ENCODE results near the gene HNRNPUL1.
"Not testable (repeated sequence)": the region's sequence is repeated elsewhere in the genome, so short reads cannot be mapped to it uniquely, and the experiment has no call there.

Gene HNRNPUL1

GRCh38 chr19:41263850-41264580 is at the start of gene HNRNPUL1:
Gene HNRNPUL1, plus strand, starts transcription at chr19:41264372. Its CDS starts 132 bp downstream, at chr19:41264504.
- peak; percentile 99 for DNase-seq

- no peak for DNase-seq
Observed at GRCh38 chr19:41217741-41218140, 46.4 kb upstream of the HNRNPUL1 start.

- no peak for DNase-seq
Observed at GRCh38 chr19:41218249-41218614, 45.9 kb upstream of the HNRNPUL1 start.

GRCh38 chr19:41218615-41219507 is 45.3 kb upstream of the HNRNPUL1 start, which contains the start of gene AXL:
Gene AXL, plus strand, starts transcription at chr19:41219223. Its CDS starts 170 bp downstream, at chr19:41219393.
- no peak for DNase-seq

- no peak for DNase-seq
Observed at GRCh38 chr19:41219924-41220567, 44.1 kb upstream of the HNRNPUL1 start.

GRCh38 chr19:41220811-41221210 is 43.4 kb upstream of the HNRNPUL1 start:
- DNase-seq = no peak

- DNase-seq = no peak
Observed at GRCh38 chr19:41221514-41222205, 42.5 kb upstream of the HNRNPUL1 start.

- no peak for DNase-seq
Observed at GRCh38 chr19:41222240-41222639, 41.9 kb upstream of the HNRNPUL1 start.

GRCh38 chr19:41223431-41224234 is 40.5 kb upstream of the HNRNPUL1 start:
- no peak for DNase-seq

DNA sequence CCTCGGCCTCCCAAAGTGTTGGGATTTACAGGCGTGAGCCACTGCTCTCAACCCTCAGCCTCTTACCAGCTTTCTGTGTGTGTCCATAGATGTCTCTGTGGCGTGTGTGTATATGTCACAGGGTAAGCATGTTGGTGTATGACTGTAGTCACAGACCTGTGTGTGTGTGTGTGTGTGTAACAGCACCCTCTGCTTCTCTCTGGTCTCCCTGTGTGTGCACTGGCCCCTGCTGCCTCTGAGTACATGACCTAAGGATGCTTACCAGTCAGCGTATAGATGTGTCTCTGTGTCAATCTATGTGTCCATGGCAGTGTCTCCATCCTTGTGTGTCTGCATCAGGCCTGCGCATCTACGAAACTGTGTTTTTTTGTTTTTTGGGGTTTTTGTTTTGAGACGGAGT is 39.5 kb upstream of the HNRNPUL1 start:
- DNase-seq = no peak

DNA sequence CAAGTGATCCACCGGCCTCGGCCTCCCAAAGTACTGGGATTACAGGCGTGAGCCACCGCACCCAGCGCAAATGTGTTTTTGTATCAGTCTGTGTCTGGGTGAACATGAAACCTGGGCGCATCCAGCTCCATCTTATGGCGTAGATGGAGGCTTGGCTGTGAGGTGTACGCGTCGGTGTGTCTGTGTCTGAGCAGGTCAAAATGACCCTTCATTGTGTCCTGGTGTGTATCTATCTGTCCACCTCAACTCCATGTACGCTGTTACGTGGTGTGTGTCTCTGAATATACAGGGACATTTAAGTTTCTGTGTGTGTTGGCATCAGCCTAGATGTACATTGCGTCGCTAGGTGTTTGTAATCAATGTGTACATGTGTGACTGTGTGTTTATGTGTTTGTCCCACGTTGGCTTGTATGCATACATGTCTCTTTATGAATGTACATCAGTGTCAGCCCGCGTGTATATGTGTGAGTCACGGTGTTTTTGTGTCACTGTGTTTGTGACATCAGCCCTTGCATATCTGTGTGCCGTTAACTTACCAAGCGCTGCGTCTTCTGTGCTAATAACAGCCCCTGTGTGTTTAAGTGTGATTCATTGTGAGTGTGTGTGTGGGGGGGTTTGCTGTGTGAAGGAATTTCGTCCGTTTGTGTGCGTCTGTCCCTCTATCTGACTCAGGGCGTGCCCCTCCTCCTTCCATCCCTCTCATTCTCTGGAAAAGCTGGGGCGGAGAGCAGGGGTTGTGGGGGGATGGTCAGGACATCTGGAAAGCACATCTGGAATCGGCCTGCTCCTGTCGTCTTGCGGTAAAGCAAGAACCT is 38.7 kb upstream of the HNRNPUL1 start:
- no peak for DNase-seq

GRCh38 chr19:41226053-41226873 is 37.9 kb upstream of the HNRNPUL1 start:
- no peak for DNase-seq

GRCh38 chr19:41226874-41227390 is 37.2 kb upstream of the HNRNPUL1 start:
- DNase-seq = no peak

DNA sequence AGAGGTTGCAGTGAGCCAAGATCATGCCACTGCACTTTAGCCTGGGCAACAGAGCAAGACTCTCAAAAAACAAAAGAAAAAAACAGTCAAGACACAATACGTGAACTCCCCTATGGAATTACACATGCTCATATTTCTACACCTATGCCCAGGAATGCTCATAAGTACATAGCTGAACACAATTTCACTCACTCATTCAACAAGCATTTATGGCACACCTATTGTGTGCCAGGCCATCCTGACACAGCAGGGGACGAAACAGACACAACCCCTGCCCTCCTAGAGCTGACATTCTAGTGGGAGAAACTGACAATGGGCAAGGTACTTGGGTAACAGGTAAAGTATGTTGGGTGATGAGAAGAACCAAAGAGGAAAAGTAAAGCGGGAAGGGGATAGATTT is 35.7 kb upstream of the HNRNPUL1 start:
- DNase-seq = no peak

GRCh38 chr19:41229338-41229737 is 34.8 kb upstream of the HNRNPUL1 start:
- not testable (repeated sequence) for DNase-seq

- DNase-seq = no peak
Observed at GRCh38 chr19:41230067-41230857, 33.9 kb upstream of the HNRNPUL1 start.

DNA sequence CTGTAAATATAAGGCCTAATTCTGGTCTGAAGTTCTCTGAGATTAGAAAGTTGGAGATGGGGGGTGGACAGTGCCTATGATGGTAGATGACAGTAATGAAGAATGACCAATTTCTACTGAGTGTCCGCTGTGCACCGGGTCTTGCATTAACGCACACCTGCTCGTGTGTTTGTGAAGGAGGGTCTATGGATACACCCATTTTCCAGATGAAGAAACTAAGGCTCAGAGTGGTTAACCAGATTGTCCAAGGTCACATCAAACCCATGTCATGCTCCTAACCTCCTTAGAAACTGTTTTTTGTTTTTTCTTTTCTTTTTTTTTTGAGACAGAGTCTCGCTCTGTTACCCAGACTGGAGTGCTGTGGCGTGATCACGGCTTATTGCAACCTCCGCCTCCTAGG is 31.5 kb upstream of the HNRNPUL1 start:
- no peak for DNase-seq

DNA sequence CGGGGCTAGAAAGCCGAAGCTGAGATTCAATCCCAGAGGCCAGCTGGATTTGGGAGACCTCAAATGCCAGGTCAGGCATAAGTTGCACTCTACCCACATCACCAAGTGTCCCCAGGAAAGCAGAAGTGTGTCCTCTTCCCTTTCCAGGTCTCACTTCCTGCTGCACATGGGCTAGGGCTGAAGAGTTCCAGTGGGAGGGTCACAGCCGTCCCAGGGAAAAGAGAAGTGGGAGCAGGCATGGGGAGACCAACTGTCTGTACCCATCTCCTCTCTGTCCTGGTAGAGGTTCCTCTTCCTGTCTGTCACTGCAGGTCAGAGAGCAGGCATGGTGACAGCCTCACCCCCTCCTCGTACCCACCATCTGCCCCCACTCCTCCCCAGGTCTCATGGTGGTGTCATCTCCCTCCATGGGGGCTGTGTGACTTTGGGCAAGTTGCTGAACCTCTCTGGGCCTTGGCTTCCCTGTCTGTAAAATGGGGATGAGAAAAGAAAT is 30.4 kb upstream of the HNRNPUL1 start:
- DNase-seq = no peak
